HG03066 (cell line): ENCODE results near the gene GOLGA3.
"Not testable (repeated sequence)": the region's sequence is repeated elsewhere in the genome, so short reads cannot be mapped to it uniquely, and the experiment has no call there.

Source experiments
- ATAC-seq: cut with Tn5 transposase; IDR thresholded peaks from one replicate; pipeline ENCODE4 v1.9.1; 2021; ENCODE audit warnings: low read depth; ENCODE audit not compliant: unreplicated experiment

The GOLGA3 gene

GRCh38 chr12:132754160-132754932, 74.3 kb downstream of the GOLGA3 start:
- ATAC-seq = no peak

- not testable (repeated sequence) for ATAC-seq
Observed at GRCh38 chr12:132753670-132754069, 75.0 kb downstream of the GOLGA3 start.

DNA sequence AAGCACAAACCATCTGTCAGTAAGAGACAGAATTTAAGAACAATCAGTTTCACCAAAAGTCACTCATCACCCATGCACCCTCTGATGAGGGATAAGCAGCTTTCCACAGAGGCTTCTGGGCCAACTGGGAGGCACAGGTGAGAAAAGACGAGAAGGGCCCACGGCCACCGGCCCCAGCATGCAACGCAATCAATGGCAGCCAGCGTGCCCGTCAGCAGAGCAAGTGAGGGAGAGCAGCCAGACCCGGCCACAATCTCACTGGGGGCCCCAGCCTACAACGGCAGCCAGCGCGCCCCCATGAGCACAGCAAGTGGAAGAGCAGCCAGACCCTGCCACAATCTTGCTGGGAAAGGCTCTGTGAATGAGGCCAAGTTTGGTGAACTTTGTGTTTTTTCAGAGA, 80.3 kb downstream of the GOLGA3 start:
- no peak for ATAC-seq

GRCh38 chr12:132747896-132748295, 80.8 kb downstream of the GOLGA3 start:
- no peak for ATAC-seq

- no peak for ATAC-seq
Observed at GRCh38 chr12:132747395-132747794, 81.3 kb downstream of the GOLGA3 start.

DNA sequence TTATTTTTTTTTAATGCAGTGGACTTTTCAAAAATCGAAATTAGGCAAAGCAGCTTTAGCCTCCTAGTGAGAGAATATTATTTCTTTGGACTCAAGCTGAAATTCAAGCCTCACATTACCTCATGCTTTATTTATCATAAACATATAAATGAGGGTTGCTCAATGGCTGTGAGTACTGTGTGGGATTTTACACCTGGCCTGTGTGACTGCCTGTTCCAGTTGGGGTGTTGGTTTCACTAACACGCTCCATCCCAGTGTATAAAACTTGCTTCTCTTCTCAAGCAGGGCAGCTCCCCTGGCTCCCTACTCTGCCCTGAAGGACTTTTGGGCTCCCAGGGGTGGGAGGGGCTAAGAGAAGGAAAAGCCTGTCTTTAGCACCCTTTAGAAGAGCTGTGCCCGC, 82.1 kb downstream of the GOLGA3 start:
- ATAC-seq = no peak

- no peak for ATAC-seq
Observed at GRCh38 chr12:132743831-132744230, 84.8 kb downstream of the GOLGA3 start.

- no peak for ATAC-seq
Observed at GRCh38 chr12:132741620-132742019, 87.0 kb downstream of the GOLGA3 start.

GRCh38 chr12:132740652-132741051, 88.0 kb downstream of the GOLGA3 start:
- ATAC-seq = no peak

DNA sequence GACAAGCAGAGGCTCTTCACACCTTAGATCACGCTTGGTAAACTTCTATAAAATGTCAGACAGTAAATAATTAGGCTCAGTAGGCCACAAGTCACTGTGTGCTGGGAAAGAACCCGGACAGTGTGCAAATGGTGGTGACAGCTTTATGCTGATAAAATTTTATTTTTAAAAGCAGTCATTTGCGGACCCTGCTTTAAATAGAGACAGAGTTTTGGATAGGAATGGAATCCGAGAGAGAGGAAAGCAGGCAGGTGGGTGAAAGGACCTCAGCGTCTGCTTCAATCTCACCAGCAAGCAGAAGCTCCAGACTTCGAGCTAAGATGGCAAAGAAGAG, 88.4 kb downstream of the GOLGA3 start:
- ATAC-seq = no peak

DNA sequence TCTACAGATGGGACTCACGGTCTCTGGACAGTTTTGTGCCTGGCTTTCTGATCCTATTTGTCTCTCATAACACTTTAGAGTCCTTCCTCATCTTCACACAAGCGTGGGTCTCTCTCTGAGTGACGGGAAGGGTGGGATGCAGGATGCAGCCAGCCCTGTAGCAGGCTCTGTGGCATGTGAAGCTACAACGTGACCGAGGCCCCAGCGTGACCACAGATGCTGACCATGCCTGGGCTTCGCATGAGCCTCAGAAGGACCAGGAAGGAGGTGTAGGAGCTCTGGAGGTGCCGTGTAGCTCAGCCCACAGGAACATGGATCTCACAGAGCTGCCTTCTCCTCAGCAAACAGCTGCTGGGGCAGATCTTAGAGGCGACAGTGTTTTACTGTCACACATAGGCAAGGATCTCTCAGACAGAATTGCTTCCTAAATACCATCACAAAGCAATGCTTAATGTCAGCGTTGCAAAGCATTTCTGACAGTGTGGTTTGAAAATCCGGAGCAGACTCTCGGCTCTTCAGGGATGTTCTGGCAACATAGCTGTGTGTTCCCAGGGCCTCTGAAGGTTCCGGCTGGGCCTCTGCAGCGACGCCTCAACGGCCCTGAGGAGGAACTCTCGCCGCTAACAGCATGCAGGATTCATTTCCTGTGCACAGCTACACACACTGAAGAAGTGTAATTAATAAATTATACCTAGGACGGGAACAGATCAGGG, 88.9 kb downstream of the GOLGA3 start:
- no peak for ATAC-seq

DNA sequence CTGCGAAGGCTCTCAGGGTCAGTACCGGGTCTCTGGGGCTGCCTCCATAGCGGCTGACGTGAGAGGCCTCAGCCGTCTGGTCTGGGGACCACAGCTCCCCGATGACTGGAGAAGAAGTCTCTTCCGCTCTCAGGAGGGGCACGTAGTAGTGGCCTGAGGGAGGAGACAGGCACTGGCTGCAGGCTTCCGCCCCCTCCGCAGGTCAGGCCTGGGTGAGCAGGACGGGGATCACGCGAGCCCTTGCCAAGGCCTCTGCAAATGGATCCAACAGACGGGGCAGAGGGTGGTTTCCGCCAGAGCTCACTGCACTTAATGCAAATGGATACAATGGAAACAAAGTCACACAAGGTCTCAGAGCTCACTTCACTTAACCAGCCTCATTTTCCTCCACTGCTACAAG, 91.8 kb downstream of the GOLGA3 start:
- ATAC-seq = no peak

DNA sequence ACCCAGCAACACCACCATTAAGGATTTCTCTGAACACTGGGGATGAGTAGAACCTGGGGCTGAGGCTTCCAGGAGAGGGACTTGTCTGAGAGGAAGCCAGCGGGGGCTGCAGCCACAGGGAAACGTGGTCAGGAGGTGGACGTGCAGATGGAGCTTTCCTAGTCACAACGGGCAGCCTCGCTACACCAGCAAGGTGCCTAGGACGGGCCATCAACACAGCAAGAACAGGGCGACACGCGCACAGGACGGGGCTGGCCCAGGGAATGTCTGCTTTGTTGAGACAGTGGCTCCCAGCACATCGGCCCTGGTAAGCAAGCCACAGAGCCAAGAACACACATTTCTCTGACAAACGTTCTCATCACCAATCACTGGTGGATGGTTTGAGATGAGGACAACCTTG, 92.3 kb downstream of the GOLGA3 start:
- ATAC-seq = no peak

DNA sequence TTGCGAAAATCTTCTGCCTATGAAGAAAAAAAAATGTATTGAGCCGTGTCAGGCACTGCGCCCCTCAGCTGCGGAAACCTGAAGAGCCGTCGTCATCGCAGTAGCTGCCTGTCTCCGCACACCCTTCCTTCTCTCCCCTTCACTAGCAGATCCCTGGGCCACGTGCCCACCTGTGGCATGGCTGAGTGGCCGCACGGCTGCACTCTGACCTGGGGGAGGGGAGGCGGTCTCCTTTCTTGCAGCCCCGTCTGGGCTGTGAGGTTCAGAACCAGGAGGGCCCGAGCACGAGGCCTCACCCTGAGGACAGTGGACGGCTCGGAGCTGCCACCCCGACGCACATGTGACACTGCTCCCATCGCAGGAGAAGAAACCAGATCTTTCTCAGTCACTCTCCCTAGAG, 93.2 kb downstream of the GOLGA3 start:
- no peak for ATAC-seq

DNA sequence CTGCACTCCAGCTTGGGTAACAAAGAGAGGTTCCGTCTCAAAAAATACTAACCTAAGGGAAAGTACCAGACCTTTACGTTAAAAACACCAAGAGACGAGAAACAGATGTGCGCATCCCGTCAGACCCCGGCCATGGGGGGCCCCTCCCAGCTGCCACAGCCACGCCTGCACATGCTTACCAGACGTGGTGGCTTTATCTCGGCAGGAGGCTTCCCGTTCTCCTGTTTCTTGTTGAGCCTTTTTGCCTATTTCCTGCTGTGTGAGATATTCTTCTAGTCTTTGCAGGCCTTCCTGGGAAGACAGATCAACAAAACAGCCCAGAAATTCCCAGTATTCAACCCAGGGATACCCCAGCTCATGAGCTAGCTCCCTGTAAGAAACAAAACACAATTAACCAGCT, 94.5 kb downstream of the GOLGA3 start:
- ATAC-seq = no peak

DNA sequence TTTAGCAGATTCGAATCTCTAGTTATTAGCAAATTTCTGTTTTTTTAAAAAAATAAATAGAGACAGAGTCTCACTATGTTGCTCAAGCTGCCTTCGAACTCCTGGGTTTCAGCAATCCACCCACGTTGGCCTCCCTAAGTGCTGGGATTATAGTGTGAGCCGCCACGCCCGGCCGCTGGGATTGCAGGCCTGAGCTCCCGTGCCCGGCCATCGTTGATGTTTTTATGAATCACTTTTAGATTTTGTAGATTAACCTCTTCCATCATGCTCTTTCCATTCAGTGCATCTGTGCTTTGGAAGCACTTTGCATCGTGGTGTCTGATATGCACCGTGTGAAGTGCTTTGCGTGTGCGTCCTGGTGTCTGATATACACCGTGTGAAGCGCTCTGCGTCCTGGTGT, 97.1 kb downstream of the GOLGA3 start:
- ATAC-seq = no peak

DNA sequence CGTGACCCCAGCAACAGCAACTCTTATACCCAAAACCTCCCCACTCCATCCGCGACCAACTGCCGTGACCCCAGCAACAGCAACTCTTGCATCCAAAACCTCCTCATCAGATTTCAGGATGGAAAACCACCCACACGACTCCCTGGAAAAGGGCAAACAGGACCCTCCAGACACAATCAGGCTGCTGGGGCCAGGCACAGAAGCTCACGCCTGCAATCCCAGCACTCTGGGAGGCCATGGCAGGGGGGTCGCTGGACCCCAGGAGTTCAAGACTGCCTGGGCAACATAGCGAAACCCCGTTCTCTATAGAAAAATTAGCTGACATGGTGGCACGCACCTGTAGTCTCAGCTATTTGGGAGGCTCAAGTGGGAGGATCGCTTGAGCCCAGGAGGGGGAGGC, 98.3 kb downstream of the GOLGA3 start:
- no peak for ATAC-seq

DNA sequence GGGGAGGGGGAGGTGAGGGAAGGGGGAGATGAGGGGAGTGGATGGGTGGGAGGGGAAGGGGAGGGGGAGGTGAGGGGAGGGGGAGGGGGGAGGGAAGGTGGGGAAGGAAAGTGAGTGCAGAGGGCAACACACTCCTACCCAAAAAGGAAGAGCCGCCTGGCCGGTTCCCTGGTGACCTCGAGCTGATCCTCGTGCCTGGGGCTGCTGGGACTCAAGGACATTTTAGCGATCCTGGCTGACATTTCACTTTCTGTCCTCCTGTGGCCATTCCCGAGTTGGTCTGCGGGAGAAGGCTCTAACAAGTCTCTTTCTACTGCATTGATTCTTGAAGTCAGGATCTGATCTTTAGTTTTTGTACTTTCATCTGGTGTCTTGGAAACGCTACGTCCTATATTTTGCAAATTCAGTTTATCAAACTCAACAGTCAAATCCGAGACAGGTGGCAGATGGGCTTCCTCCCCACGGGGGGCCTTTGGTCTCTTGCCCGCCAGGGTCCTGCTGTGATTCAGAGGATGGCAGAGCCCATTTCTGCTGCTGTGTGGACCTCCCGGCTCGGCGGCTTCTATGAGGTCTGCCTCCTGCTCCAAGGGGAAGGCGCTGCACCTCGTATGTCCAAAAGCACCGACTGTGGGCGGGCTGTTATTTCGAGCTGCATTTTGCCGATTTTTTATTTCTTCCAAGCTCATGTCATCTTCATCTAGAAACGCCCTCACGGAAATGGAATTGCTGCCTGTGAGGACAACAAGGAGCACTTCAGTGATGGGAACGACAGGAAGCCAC, 98.9 kb downstream of the GOLGA3 start:
- no peak for ATAC-seq

GRCh38 chr12:132728502-132728901, 100.2 kb downstream of the GOLGA3 start:
- ATAC-seq = no peak

- no peak for ATAC-seq
Observed at GRCh38 chr12:132727091-132727794, 101.4 kb downstream of the GOLGA3 start.

GRCh38 chr12:132726386-132726785, 102.3 kb downstream of the GOLGA3 start:
- ATAC-seq = no peak
